ENCODE measurements around the gene CDC42EP1.
A peak's percentile ranks its signal among the peaks of the same experiment; 100 is the strongest.
"Not testable (repeated sequence)": the region's sequence is repeated elsewhere in the genome, so short reads cannot be mapped to it uniquely, and the experiment has no call there.

The CDC42EP1 gene

GRCh38 chr22:37588546-37589215 is 28.4 kb downstream of the CDC42EP1 start:
- peaks cover 39% of the 10 kb centered on the region for H3K27me3 ChIP-seq (replicated peaks; ENCODE audit: insufficient read depth, low read length)
- no peak overlapping the region for H3K4me3 ChIP-seq (ENCODE audit: low read length)
- no peak for DNase-seq
- no peak overlapping the region for H3K9ac ChIP-seq (ENCODE audit: low read length)
- no peak overlapping the region for H3K27ac ChIP-seq (ENCODE audit: low read length)
- H3K9me2 ChIP-seq (replicated peaks; ENCODE audit: insufficient read depth, low read length), result no peaks in the 10 kb centered on the region
- H4K20me1 ChIP-seq (ENCODE audit: insufficient read depth, low read length), result no peaks in the 10 kb centered on the region
- H3K4me1 ChIP-seq (ENCODE audit: low read length), result no peaks in the 10 kb centered on the region
- no peaks in the 10 kb centered on the region for H3F3A ChIP-seq (ENCODE audit: insufficient read depth, low read length)
- H2AFZ ChIP-seq (ENCODE audit: low read length), result no peak overlapping the region
- no peaks in the 10 kb centered on the region for H3K79me2 ChIP-seq (ENCODE audit: low read length)
- TF ChIP-seq CTCF (IDR thresholded peaks at IDR 0.05; ENCODE audit: low read length) (no peak), EZH2 (optimal IDR thresholded peaks at IDR 0.05; ENCODE audit: low read depth, low read length) (no peak), EZH2phosphoT487 (IDR thresholded peaks at IDR 0.05; ENCODE audit: low read length) (no peak)
- H3K9me3 ChIP-seq (replicated peaks; ENCODE audit: insufficient read depth, low read length), result no peaks in the 10 kb centered on the region
- H3K4me2 ChIP-seq (ENCODE audit: low read depth, low read length), result no peak overlapping the region
- H3K36me3 ChIP-seq (replicated peaks; ENCODE audit: insufficient read depth, low read length), result no peaks in the 10 kb centered on the region

- Histone ChIP-seq H3K9me3 (replicated peaks; ENCODE audit: insufficient read depth, low read length) (no peaks in the 10 kb centered on the region), H3K79me2 (ENCODE audit: low read length) (no peaks in the 10 kb centered on the region), H3K4me2 (ENCODE audit: low read depth, low read length) (no peak overlapping the region), H3K9ac (ENCODE audit: low read length) (no peak overlapping the region), H3K27me3 (replicated peaks; ENCODE audit: insufficient read depth, low read length) (peaks cover 41% of the 10 kb centered on the region), H3K4me1 (ENCODE audit: low read length) (no peaks in the 10 kb centered on the region), H3K9me2 (replicated peaks; ENCODE audit: insufficient read depth, low read length) (no peaks in the 10 kb centered on the region), H2AFZ (ENCODE audit: low read length) (no peak overlapping the region), H4K20me1 (ENCODE audit: insufficient read depth, low read length) (no peaks in the 10 kb centered on the region), H3K27ac (ENCODE audit: low read length) (no peak overlapping the region), H3K4me3 (ENCODE audit: low read length) (no peak overlapping the region), H3F3A (ENCODE audit: insufficient read depth, low read length) (no peaks in the 10 kb centered on the region), H3K36me3 (replicated peaks; ENCODE audit: insufficient read depth, low read length) (no peaks in the 10 kb centered on the region)
- no peak for TF ChIP-seq EZH2phosphoT487 (IDR thresholded peaks at IDR 0.05; ENCODE audit: low read length)
- no peak for TF ChIP-seq EZH2 (optimal IDR thresholded peaks at IDR 0.05; ENCODE audit: low read depth, low read length)
- no peak for TF ChIP-seq CTCF (IDR thresholded peaks at IDR 0.05; ENCODE audit: low read length)
- no peak for DNase-seq
Observed at GRCh38 chr22:37589636-37590035, 29.4 kb downstream of the CDC42EP1 start.

- H3K27me3 ChIP-seq (replicated peaks; ENCODE audit: insufficient read depth, low read length), result peaks cover 40% of the 10 kb centered on the region
- H3F3A ChIP-seq (ENCODE audit: insufficient read depth, low read length); H3K27ac ChIP-seq (ENCODE audit: low read length); H3K79me2 ChIP-seq (ENCODE audit: low read length); H3K4me1 ChIP-seq (ENCODE audit: low read length); H3K36me3 ChIP-seq (replicated peaks; ENCODE audit: insufficient read depth, low read length); H4K20me1 ChIP-seq (ENCODE audit: insufficient read depth, low read length); H3K9ac ChIP-seq (ENCODE audit: low read length); DNase-seq; H2AFZ ChIP-seq (ENCODE audit: low read length); H3K9me2 ChIP-seq (replicated peaks; ENCODE audit: insufficient read depth, low read length); H3K4me3 ChIP-seq (ENCODE audit: low read length); H3K9me3 ChIP-seq (replicated peaks; ENCODE audit: insufficient read depth, low read length); H3K4me2 ChIP-seq (ENCODE audit: low read depth, low read length): not testable (repeated sequence)
Observed at GRCh38 chr22:37591081-37591480, 30.8 kb downstream of the CDC42EP1 start.

- Histone ChIP-seq H3K27me3 (replicated peaks; ENCODE audit: insufficient read depth, low read length) (peaks cover 46% of the 10 kb centered on the region), H4K20me1 (ENCODE audit: insufficient read depth, low read length) (no peaks in the 10 kb centered on the region), H3K27ac (ENCODE audit: low read length) (no peak overlapping the region), H3K4me1 (ENCODE audit: low read length) (no peaks in the 10 kb centered on the region), H3K9ac (ENCODE audit: low read length) (0 out of 2 replicates have a peak overlapping the region, but pooled peaks have one; percentile 11), H3K4me2 (ENCODE audit: low read depth, low read length) (peak overlapping the region; percentile 72), H3K79me2 (ENCODE audit: low read length) (no peaks in the 10 kb centered on the region), H3K9me2 (replicated peaks; ENCODE audit: insufficient read depth, low read length) (no peaks in the 10 kb centered on the region), H3K4me3 (ENCODE audit: low read length) (peak overlapping the region; percentile 48), H3F3A (ENCODE audit: insufficient read depth, low read length) (no peaks in the 10 kb centered on the region), H2AFZ (ENCODE audit: low read length) (peak overlapping the region; percentile 41), H3K9me3 (replicated peaks; ENCODE audit: insufficient read depth, low read length) (no peaks in the 10 kb centered on the region), H3K36me3 (replicated peaks; ENCODE audit: insufficient read depth, low read length) (no peaks in the 10 kb centered on the region)
- no peak for DNase-seq
- TF ChIP-seq EZH2phosphoT487 (IDR thresholded peaks at IDR 0.05; ENCODE audit: low read length) (no peak), EZH2 (optimal IDR thresholded peaks at IDR 0.05; ENCODE audit: low read depth, low read length) (no peak), CTCF (IDR thresholded peaks at IDR 0.05; ENCODE audit: low read length) (no peak)
Observed at GRCh38 chr22:37591823-37592404, 31.6 kb downstream of the CDC42EP1 start.
